Measurements from ENCODE around the gene HSPG2. TPM values are rescaled to one million over a fixed set of nuclear protein-coding genes. Genes with fewer than 3 reads are reported as not detected.
"Not testable (repeated sequence)": the region's sequence is repeated elsewhere in the genome, so short reads cannot be mapped to it uniquely, and the experiment has no call there.

HSPG2 gene
- total RNA-seq, 1 experiment from 2014 or later: 35.1 TPM

DNA sequence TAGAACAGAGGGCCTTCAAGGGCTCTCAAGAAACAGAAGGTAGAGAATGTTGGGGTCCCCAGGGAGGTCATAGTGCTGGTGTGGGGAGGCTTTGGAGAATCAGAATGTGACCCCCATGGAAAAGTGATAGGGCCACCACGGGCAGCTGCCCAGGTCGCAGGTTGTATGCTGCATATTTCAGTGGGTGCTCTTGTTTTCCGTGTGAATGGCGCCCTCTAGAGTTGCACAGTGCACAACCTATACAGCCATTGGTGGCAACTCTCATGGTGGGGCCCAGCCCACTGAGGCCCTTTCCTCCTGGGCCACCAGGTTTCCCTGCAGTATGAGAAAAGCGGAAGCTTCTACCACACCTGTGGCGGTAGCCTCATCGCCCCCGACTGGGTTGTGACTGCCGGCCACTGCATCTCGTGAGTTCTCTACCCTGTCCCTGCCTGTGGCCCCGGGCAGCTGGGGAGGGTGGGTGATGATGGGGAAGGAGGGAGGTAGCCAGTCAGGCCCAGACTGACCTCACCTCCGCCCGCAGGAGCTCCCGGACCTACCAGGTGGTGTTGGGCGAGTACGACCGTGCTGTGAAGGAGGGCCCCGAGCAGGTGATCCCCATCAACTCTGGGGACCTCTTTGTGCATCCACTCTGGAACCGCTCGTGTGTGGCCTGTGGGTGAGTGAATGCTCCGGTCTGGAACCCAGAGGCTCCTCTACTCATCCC lies 43.6 kb upstream of the HSPG2 start:
- POLR2A ChIA-PET (ENCODE audit: unreplicated experiment); H3K9me3 ChIP-seq (ENCODE audit: low read length); CTCF ChIA-PET: not testable (repeated sequence)

DNA sequence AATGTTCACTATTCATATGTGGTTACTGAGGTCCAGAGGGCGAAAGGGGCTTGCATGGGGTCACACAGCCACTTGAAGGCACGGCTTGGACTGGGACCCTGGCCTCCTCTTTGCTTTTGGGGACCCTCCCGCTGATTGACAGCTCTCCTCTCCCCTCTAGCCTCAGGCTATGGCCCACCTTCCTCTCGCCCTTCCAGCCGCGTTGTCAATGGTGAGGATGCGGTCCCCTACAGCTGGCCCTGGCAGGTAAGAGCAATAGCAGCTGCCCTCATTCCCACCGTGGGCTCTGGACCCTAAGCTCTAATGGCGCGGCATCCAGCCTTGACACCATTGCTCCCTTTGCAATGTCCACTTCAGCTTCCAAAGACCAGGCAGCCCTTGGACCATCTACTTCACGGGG lies 41.1 kb upstream of the HSPG2 start:
- H2AFZ ChIP-seq (ENCODE audit: low read length); H3K9ac ChIP-seq (ENCODE audit: low read length); H3K4me3 ChIP-seq (ENCODE audit: low read length); H3K4me2 ChIP-seq (ENCODE audit: low read length); H3K9me2 ChIP-seq (replicated peaks; ENCODE audit: low read length); H3K27me3 ChIP-seq (ENCODE audit: low read length); H3K36me3 ChIP-seq (ENCODE audit: low read depth, low read length); intact Hi-C loops (cut with micrococcal nuclease); POLR2A ChIA-PET (ENCODE audit: unreplicated experiment); H3K9me3 ChIP-seq (ENCODE audit: low read length); H3K4me1 ChIP-seq (ENCODE audit: insufficient read depth, low read length); CTCF ChIA-PET; H3K79me2 ChIP-seq (ENCODE audit: low read length); H4K20me1 ChIP-seq (ENCODE audit: low read length); H3F3A ChIP-seq (ENCODE audit: low read length, unreplicated experiment); DNase-seq; BruUV-seq (replicated peaks); H3K27ac ChIP-seq (ENCODE audit: low read length); ATAC-seq: not testable (repeated sequence)

More for the DNA sequence above, 43.6 kb upstream of the HSPG2 start:
- H3K79me2 ChIP-seq (ENCODE audit: low read length); H3F3A ChIP-seq (ENCODE audit: low read length, unreplicated experiment); H3K4me2 ChIP-seq (ENCODE audit: low read length); intact Hi-C loops (cut with micrococcal nuclease); H4K20me1 ChIP-seq (ENCODE audit: low read length); H3K9me2 ChIP-seq (replicated peaks; ENCODE audit: low read length); H3K4me3 ChIP-seq (ENCODE audit: low read length); H3K9ac ChIP-seq (ENCODE audit: low read length); H3K27me3 ChIP-seq (ENCODE audit: low read length); H3K4me1 ChIP-seq (ENCODE audit: insufficient read depth, low read length); H3K27ac ChIP-seq (ENCODE audit: low read length); DNase-seq; H2AFZ ChIP-seq (ENCODE audit: low read length); BruUV-seq (replicated peaks); H3K36me3 ChIP-seq (ENCODE audit: low read depth, low read length): not testable (repeated sequence)
- TF ChIP-seq, protein P1, sequence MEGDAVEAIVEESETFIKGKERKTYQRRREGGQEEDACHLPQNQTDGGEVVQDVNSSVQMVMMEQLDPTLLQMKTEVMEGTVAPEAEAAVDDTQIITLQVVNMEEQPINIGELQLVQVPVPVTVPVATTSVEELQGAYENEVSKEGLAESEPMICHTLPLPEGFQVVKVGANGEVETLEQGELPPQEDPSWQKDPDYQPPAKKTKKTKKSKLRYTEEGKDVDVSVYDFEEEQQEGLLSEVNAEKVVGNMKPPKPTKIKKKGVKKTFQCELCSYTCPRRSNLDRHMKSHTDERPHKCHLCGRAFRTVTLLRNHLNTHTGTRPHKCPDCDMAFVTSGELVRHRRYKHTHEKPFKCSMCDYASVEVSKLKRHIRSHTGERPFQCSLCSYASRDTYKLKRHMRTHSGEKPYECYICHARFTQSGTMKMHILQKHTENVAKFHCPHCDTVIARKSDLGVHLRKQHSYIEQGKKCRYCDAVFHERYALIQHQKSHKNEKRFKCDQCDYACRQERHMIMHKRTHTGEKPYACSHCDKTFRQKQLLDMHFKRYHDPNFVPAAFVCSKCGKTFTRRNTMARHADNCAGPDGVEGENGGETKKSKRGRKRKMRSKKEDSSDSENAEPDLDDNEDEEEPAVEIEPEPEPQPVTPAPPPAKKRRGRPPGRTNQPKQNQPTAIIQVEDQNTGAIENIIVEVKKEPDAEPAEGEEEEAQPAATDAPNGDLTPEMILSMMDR (conservative IDR thresholded peaks at IDR 0.05; ENCODE audit: low read depth, low read length): 0 out of 2 replicates have a peak, but pooled peaks have one; percentile 27
- ATAC-seq: peak; percentile 31; the same call in 1 of the 2 replicates

DNA sequence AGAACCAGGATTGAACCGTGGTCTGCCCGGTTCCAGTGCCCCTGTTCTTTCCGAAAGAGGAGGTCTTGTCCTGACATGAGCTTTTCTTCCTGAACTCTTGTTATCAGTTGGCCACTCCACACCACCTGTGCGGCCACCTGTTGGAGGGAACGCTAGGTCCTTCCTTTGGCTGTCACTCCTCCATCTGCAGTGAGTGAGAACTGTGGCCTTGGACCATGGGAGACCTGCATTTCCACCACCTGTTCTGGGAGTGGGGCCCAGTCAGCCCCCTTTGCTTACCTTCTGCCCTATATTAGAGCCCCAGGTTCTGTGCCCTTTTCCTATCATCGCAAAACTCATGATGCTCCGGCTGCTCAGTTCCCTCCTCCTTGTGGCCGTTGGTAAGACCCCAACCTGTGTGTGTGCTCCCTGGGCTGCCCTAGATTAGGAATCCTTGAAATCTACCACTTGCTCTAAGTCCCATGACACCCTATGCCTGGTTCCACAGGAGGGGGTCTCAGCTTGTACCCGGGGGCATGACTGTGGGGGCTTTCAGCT lies 39.7 kb upstream of the HSPG2 start, which contains the start of gene CELA3B:
TSS of gene CELA3B (plus strand) at position 320 of the 537 bp plus-strand sequence. CDS start at position 338, 18 bp downstream.
- ATAC-seq; H3K9me3 ChIP-seq (ENCODE audit: low read length); H3K27ac ChIP-seq (ENCODE audit: low read length); DNase-seq; POLR2A ChIA-PET (ENCODE audit: unreplicated experiment); H3K36me3 ChIP-seq (ENCODE audit: low read depth, low read length); intact Hi-C loops (cut with micrococcal nuclease); H3K79me2 ChIP-seq (ENCODE audit: low read length); H3F3A ChIP-seq (ENCODE audit: low read length, unreplicated experiment); H3K27me3 ChIP-seq (ENCODE audit: low read length); CTCF ChIA-PET; H3K9me2 ChIP-seq (replicated peaks; ENCODE audit: low read length); H3K4me2 ChIP-seq (ENCODE audit: low read length); H2AFZ ChIP-seq (ENCODE audit: low read length); H3K4me3 ChIP-seq (ENCODE audit: low read length); BruUV-seq (replicated peaks); H3K9ac ChIP-seq (ENCODE audit: low read length); H3K4me1 ChIP-seq (ENCODE audit: insufficient read depth, low read length); H4K20me1 ChIP-seq (ENCODE audit: low read length): not testable (repeated sequence)

DNA sequence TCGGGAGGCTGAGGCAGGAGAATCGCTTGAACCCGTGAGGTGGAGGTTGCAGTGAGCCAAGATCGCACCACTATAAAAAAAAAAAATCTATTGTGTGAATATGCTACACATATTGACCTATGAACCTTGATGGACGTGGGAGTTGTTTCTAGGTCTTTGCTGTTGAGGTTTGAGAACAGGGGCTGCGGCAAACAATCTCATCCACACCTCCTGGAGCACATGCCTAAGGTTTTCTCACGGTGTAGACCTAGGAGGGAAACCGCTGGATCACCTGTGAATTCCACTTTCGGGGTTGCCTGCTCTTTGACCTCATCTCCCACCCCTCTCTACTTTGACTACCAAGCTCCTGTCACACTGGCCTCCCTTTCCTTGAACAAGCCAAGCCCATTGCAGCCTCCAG lies 38.2 kb upstream of the HSPG2 start:
- H3F3A ChIP-seq (ENCODE audit: low read length, unreplicated experiment); H3K4me3 ChIP-seq (ENCODE audit: low read length); H3K36me3 ChIP-seq (ENCODE audit: low read depth, low read length); DNase-seq; H3K9ac ChIP-seq (ENCODE audit: low read length); H2AFZ ChIP-seq (ENCODE audit: low read length); intact Hi-C loops (cut with micrococcal nuclease); H3K9me3 ChIP-seq (ENCODE audit: low read length); H4K20me1 ChIP-seq (ENCODE audit: low read length); POLR2A ChIA-PET (ENCODE audit: unreplicated experiment); BruUV-seq (replicated peaks); ATAC-seq; H3K4me2 ChIP-seq (ENCODE audit: low read length); H3K79me2 ChIP-seq (ENCODE audit: low read length); H3K9me2 ChIP-seq (replicated peaks; ENCODE audit: low read length); H3K27ac ChIP-seq (ENCODE audit: low read length); H3K4me1 ChIP-seq (ENCODE audit: insufficient read depth, low read length); H3K27me3 ChIP-seq (ENCODE audit: low read length); CTCF ChIA-PET: not testable (repeated sequence)

DNA sequence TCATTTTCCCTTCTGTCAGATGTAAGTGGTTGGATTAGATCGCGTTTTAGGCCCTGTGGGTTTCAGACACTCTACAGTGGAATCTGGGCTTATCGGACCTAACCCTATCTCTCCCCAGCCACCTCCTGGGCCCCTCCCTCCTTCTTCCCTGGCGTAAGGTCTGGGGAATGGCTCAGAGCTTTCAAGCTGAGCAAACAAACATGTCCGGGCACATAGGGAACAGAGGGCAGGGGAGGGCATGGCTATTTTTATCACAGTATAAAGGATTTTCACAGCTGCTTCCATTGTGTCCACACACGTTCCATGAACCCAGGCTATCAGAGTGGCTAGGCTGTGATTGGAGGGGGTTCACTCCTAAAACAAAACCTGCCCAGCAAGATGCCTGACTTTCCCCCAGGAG lies 37.6 kb upstream of the HSPG2 start:
- H3K4me2 ChIP-seq (ENCODE audit: low read length); DNase-seq; H3K9me3 ChIP-seq (ENCODE audit: low read length); H3F3A ChIP-seq (ENCODE audit: low read length, unreplicated experiment); intact Hi-C loops (cut with micrococcal nuclease); POLR2A ChIA-PET (ENCODE audit: unreplicated experiment); BruUV-seq (replicated peaks); H4K20me1 ChIP-seq (ENCODE audit: low read length); H2AFZ ChIP-seq (ENCODE audit: low read length); ATAC-seq; H3K9me2 ChIP-seq (replicated peaks; ENCODE audit: low read length); H3K4me3 ChIP-seq (ENCODE audit: low read length); H3K27me3 ChIP-seq (ENCODE audit: low read length); H3K27ac ChIP-seq (ENCODE audit: low read length); CTCF ChIA-PET; H3K4me1 ChIP-seq (ENCODE audit: insufficient read depth, low read length); H3K9ac ChIP-seq (ENCODE audit: low read length); H3K79me2 ChIP-seq (ENCODE audit: low read length); H3K36me3 ChIP-seq (ENCODE audit: low read depth, low read length): not testable (repeated sequence)

DNA sequence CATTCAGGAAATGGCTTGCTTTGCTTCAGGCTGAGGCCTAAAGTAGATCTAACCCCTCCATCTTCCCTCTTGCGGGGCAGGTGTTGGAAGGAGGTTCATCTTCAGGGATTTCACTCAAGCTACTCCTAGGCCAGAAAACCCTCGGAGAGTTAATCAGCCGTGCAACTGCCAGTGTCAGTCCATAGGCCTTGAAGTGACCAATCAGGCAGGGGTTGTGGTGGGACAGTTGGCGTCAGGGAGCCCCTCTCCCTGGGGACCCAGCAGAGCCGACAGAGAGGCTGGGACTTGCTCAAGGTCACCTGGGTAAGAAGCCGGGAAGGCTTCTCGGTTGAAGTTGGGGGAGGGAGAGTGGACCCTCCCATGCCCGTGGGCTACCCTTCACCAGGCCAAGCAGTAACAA lies 36.8 kb upstream of the HSPG2 start:
- H3K4me2 ChIP-seq (ENCODE audit: low read length); H3F3A ChIP-seq (ENCODE audit: low read length, unreplicated experiment); H2AFZ ChIP-seq (ENCODE audit: low read length); H3K9ac ChIP-seq (ENCODE audit: low read length); H3K9me3 ChIP-seq (ENCODE audit: low read length); POLR2A ChIA-PET (ENCODE audit: unreplicated experiment); DNase-seq; H3K9me2 ChIP-seq (replicated peaks; ENCODE audit: low read length); H3K4me1 ChIP-seq (ENCODE audit: insufficient read depth, low read length); intact Hi-C loops (cut with micrococcal nuclease); H3K27me3 ChIP-seq (ENCODE audit: low read length); H3K4me3 ChIP-seq (ENCODE audit: low read length); CTCF ChIA-PET; BruUV-seq (replicated peaks); H4K20me1 ChIP-seq (ENCODE audit: low read length); ATAC-seq; H3K79me2 ChIP-seq (ENCODE audit: low read length); H3K36me3 ChIP-seq (ENCODE audit: low read depth, low read length): not testable (repeated sequence)
- peak overlapping the region; percentile 90 for H3K27ac ChIP-seq (ENCODE audit: low read length)

Measured in PC-3 (cell line).